Retinal pigment epithelial cell (primary cell): ENCODE results near the gene PRND.
"Not testable (repeated sequence)": the region's sequence is repeated elsewhere in the genome, so short reads cannot be mapped to it uniquely, and the experiment has no call there.

ENCODE experiments used
- DNase-seq: peaks from one replicate; pipeline ENCODE4 v3.0.0-alpha.2; 2010; ENCODE audit warnings: low read depth
- H3K4me3 ChIP-seq: 2 replicates; pipeline ENCODE4 v1.5.1; 2011; ENCODE audit warnings: mild to moderate bottlenecking, low read length, control low read depth, moderate library complexity
- CTCF ChIP-seq: conservative IDR thresholded peaks from 2 replicates; pipeline ENCODE4 v1.5.1; 2011; ENCODE audit warnings: low read depth, low read length, control low read depth, inconsistent platforms

The PRND gene

GRCh38 chr20:4759100-4759884 lies 37.6 kb downstream of the PRND start:
- H3K4me3 ChIP-seq, DNase-seq: not testable (repeated sequence)
- TF ChIP-seq CTCF: peak; percentile 36

GRCh38 chr20:4763261-4763660 lies 41.6 kb downstream of the PRND start:
- H3K4me3 ChIP-seq: no peak overlapping the region
- TF ChIP-seq CTCF: no peak
- no peak for DNase-seq

- no peak overlapping the region for H3K4me3 ChIP-seq
- no peak for DNase-seq
- TF ChIP-seq CTCF: no peak
Measured at GRCh38 chr20:4763723-4764510, 42.2 kb downstream of the PRND start.

- DNase-seq: no peak
- H3K4me3 ChIP-seq: no peak overlapping the region
- no peak for TF ChIP-seq CTCF
Measured at GRCh38 chr20:4764805-4765204, 43.1 kb downstream of the PRND start.

- TF ChIP-seq CTCF: no peak
- DNase-seq: no peak
- H3K4me3 ChIP-seq: no peak overlapping the region
Measured at GRCh38 chr20:4765681-4766080, 44.0 kb downstream of the PRND start.

- TF ChIP-seq CTCF: no peak
- no peak overlapping the region for H3K4me3 ChIP-seq
- DNase-seq: no peak
Measured at GRCh38 chr20:4766631-4767030, 44.9 kb downstream of the PRND start.

GRCh38 chr20:4767084-4767483 lies 45.4 kb downstream of the PRND start:
- DNase-seq: no peak
- no peak overlapping the region for H3K4me3 ChIP-seq

More at GRCh38 chr20:4767084-4767483, 45.4 kb downstream of the PRND start:
- no peak for TF ChIP-seq CTCF
